ENCODE measurements around the gene ITGA4.

DNA sequence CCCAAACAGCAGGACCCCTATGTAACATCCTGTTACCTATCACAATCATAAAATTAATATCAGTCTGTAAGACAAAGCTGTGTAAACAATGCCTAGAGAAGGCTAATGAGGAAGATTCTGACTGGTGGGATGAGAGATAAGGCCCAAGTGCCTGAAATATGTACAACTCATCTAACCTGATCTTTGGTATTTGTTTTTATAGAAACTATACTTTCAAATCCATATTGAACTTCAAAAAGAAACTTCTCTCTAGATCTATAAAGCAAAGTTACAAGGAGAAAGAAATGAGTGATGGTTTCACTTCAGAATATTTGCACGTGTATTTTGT lies 36.1 kb upstream of the ITGA4 start:
- TF ChIP-seq CTCF (IDR thresholded peaks at IDR 0.05) (no peak), USF2 (CRISPR knock-in tag; IDR thresholded peaks at IDR 0.05) (no peak), MYBL2 (CRISPR knock-in tag; IDR thresholded peaks at IDR 0.05) (no peak), ZNF512 (CRISPR knock-in tag; IDR thresholded peaks at IDR 0.05; ENCODE audit: borderline replicate concordance) (no peak)
- TF ChIP-seq, protein P1, sequence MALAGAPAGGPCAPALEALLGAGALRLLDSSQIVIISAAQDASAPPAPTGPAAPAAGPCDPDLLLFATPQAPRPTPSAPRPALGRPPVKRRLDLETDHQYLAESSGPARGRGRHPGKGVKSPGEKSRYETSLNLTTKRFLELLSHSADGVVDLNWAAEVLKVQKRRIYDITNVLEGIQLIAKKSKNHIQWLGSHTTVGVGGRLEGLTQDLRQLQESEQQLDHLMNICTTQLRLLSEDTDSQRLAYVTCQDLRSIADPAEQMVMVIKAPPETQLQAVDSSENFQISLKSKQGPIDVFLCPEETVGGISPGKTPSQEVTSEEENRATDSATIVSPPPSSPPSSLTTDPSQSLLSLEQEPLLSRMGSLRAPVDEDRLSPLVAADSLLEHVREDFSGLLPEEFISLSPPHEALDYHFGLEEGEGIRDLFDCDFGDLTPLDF (CRISPR knock-in tag; IDR thresholded peaks at IDR 0.05), result no peak
